Skeletal muscle cell (primary cell): ENCODE results near the gene CNOT4.

Experiments used
- DNase-seq: peaks from one replicate; pipeline ENCODE4 v3.0.0-alpha.2; 2010; ENCODE audit warnings: low read depth
- H3K4me3 ChIP-seq: 2 replicates; pipeline ENCODE4 v1.5.1; 2011; ENCODE audit warnings: low read depth, mild to moderate bottlenecking, control low read depth, low read length, moderate library complexity

CNOT4 gene

GRCh38 chr7:135414208-135414607, 95.7 kb downstream of the CNOT4 start:
- no peak overlapping the region for H3K4me3 ChIP-seq
- no peak for DNase-seq

GRCh38 chr7:135411098-135411497, 98.8 kb downstream of the CNOT4 start:
- no peak overlapping the region for H3K4me3 ChIP-seq
- DNase-seq, result no peak

DNA sequence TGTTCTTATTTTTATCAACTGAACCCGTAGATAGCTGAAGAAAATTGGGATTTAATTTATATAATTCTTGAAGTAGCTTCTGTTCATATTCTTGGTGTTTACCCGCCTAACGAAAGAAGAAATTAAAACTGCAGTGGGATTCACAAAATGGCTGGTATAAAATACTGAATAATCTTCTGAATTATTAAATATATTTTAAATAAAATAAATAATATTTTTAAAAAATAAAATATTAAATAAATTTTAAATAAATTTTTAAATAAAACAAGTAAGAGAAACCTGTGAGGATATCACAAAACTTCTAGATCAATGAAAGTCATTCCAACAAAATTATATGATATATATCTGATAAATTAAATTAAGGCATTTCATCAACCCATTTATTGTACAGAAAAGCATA, 99.4 kb downstream of the CNOT4 start:
- H3K4me3 ChIP-seq, result no peak overlapping the region
- no peak for DNase-seq

DNA sequence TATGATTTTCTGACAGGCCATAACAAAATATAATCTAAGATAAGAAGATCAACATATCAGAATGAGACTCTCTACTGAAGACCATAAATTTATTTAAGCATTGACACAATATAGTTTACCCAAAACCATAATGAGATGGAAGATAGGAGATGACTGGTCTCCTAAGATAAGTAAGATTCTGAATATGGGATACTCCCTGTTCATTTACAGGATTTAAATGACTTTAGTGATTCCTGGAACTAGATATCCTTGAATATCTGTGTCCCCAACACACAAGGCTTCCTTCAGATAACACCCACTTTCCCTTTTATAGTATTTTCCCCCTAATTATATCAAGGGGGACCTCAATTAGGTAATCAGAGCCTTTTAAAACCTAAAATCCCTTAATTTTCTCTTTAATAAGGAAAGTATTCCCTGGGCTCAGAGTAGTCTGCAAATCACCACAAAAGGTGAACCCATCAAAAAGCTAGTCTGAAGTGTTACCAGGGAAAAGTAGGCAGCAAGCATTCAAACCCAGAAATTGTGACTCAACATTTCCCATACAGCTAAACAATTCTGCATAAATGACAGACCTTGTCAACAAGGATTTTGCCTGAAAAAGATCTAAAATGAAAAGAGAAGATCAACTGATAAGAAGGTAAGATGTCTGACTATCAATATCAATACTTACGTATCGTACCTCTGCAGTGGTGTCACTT, 99.9 kb downstream of the CNOT4 start:
- H3K4me3 ChIP-seq, result no peak overlapping the region
- no peak for DNase-seq

- H3K4me3 ChIP-seq, result no peak overlapping the region
- DNase-seq, result no peak
Observed at GRCh38 chr7:135407884-135408283, 102.0 kb downstream of the CNOT4 start.

DNA sequence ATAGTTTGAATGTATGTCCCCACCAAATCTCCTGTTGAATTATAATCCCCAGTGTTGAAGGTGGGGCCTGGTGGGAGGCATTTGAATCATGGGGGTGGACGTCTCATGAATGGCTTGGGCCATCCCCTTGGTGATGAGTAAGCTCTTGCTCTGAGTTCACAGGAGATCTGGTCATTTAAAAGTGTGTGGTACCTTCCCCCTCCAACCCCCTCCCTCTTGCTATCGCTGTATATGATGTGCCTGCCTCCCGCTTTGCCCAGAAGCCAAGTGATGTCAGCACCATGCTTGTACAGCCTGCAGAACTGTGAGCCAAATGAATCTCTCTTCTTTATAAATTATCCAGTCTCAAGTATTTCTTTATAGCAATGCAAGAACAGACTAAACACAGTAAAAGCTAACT, 103.0 kb downstream of the CNOT4 start:
- H3K4me3 ChIP-seq, result no peak overlapping the region
- no peak for DNase-seq

GRCh38 chr7:135405969-135406368, 103.9 kb downstream of the CNOT4 start:
- H3K4me3 ChIP-seq, result no peak overlapping the region
- no peak for DNase-seq

GRCh38 chr7:135403302-135403701, 106.6 kb downstream of the CNOT4 start:
- DNase-seq, result no peak
- H3K4me3 ChIP-seq, result no peak overlapping the region

GRCh38 chr7:135397689-135398088, 112.2 kb downstream of the CNOT4 start:
- no peak for DNase-seq

GRCh38 chr7:135392701-135393100, 117.2 kb downstream of the CNOT4 start:
- DNase-seq, result no peak
- no peak overlapping the region for H3K4me3 ChIP-seq

More at GRCh38 chr7:135397689-135398088, 112.2 kb downstream of the CNOT4 start:
- no peak overlapping the region for H3K4me3 ChIP-seq

- no peak for DNase-seq
- no peak overlapping the region for H3K4me3 ChIP-seq
Observed at GRCh38 chr7:135391514-135391913, 118.4 kb downstream of the CNOT4 start.

GRCh38 chr7:135390829-135391228, 119.1 kb downstream of the CNOT4 start:
- H3K4me3 ChIP-seq, result no peak overlapping the region
- DNase-seq, result no peak

DNA sequence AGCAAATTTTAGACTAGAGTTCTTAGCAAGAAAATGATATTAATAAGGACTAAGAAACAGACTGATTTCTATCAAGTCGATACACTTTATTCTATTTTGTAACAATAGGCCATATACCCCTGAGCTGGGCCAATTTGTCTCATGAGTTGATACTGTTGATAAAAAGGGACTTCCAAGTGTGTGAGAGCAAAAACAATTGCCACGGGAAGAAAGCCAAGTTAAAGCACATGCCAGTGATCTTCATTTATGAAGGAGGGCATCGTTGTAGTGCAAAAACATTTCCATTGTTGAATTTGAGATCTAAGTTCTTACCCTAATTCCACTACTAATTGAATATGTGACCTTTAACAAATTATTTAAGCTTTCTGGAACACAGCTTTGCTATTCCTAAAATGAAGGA, 119.9 kb downstream of the CNOT4 start:
- no peak overlapping the region for H3K4me3 ChIP-seq
- no peak for DNase-seq

- DNase-seq, result no peak
- H3K4me3 ChIP-seq, result no peak overlapping the region
Observed at GRCh38 chr7:135388616-135389015, 121.3 kb downstream of the CNOT4 start.

- H3K4me3 ChIP-seq, result no peak overlapping the region
- no peak for DNase-seq
Observed at GRCh38 chr7:135386776-135387175, 123.1 kb downstream of the CNOT4 start.

DNA sequence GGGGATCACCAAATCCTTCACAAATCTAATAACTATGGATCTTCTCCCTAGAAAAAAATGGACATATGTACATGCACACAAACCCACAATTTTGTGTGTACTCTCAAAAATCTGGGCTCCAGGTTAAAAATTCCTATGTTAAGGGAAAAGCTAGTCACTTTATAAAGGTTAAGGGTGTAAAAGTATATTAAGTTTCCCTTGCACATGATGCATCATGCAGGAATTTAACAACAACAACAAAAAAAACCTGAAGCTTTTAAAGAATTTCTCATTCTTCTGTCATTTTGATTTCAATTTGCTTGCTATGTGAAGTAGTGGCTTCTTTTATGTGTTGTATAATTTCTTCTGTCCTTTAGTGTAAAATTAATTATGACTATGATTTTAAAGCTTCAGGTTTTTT, 123.7 kb downstream of the CNOT4 start:
- DNase-seq, result no peak
- no peak overlapping the region for H3K4me3 ChIP-seq

GRCh38 chr7:135385209-135385608, 124.7 kb downstream of the CNOT4 start:
- H3K4me3 ChIP-seq, result no peak overlapping the region
- DNase-seq, result peak; percentile 71

DNA sequence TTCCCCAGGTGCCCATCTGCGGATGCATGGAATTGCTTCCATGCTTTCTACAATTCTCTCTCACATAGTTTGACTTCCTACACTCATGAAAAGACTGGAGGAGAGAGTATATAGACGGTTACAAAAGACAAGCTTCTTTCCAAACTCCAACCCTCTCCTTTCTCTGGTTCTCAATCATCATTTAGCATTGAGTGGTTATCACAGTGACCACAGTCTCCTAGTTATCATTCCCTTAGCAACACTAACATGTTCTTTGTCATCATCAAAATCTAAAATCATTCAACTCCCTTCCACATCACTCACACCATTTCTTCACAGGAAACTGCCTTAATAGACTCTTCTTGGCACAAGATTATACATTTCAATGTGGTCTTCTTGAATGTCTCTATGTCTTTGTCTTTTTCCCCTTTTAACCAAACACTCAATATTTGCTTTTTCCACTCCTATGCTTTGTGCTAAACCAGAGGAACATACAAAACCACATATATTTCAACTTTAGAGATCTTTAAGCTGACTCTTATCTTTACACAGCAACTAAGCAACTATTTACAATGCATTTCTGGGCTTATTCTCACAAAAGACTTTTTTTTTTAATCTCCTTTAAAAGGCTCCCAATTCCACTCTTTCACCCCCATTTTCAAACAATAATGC, 126.3 kb downstream of the CNOT4 start:
- H3K4me3 ChIP-seq, result no peak overlapping the region
- no peak for DNase-seq

DNA sequence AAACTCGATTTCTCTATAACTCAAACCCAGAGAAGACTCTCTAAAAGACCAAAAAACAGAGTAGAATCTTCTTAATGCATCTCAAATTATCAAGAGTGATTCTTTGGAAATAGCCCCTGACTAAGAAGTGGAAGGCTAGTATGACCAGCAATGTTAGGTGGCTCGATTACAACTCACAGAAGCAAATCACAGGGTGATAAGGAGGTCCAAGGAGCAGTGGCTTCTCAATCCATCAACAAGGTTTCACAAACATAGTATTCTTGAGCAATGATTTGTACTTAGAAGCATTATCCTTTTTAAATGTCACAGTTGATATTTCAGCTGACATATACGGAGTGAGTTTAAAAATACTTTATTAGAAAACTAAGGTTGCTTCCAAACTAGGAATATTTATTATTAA, 127.7 kb downstream of the CNOT4 start:
- no peak overlapping the region for H3K4me3 ChIP-seq

DNA sequence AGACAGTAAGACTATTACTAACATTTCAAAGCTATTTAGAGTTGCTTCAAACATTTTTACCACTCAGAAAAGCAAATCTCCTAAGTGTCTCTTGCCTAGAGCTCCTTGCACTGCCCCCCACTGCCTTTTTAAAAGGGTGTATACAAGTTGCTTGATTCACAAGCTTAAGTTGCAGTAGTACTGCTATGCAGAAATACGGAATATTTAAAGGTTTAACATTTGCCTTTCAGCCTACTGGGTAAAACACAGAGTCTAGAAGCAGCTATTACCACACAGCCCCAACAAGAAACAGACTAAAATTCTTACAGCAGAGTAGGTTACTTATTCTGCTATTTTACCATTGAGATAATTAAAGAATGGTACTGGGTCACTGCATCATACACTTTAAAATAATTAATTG, 128.5 kb downstream of the CNOT4 start:
- DNase-seq, result no peak
- no peak overlapping the region for H3K4me3 ChIP-seq

More for the DNA sequence above, 127.7 kb downstream of the CNOT4 start:
- DNase-seq, result no peak

- no peak overlapping the region for H3K4me3 ChIP-seq
Observed at GRCh38 chr7:135380351-135380750, 129.6 kb downstream of the CNOT4 start.

More at GRCh38 chr7:135380351-135380750, 129.6 kb downstream of the CNOT4 start:
- DNase-seq, result no peak
